ENCODE results near the gene SLC6A9. TPM values are rescaled to one million over a fixed set of nuclear protein-coding genes. Genes with fewer than 3 reads are reported as not detected.
A peak's percentile ranks its signal among the peaks of the same experiment; 100 is the strongest.

Gene SLC6A9
- total and polyA plus RNA-seq, 4 donors: 0.57 to 47.7 (median 3.6) TPM

- H3K4me1 ChIP-seq (ENCODE audit: control insufficient read depth in 4 of 4, insufficient read depth in 4 of 4, low read length in 3 of 4): peaks cover 2 to 14% (median 11%) of the 10 kb centered on the region in 4 donors
- TF ChIP-seq HNF4G (IDR thresholded peaks at IDR 0.05) (no peak), MAX (IDR thresholded peaks at IDR 0.05) (peak; percentile 42), ZBTB33 (IDR thresholded peaks at IDR 0.05) (peak; percentile 43), GABPA (IDR thresholded peaks at IDR 0.05 in 1 of 2, conservative IDR thresholded peaks at IDR 0.05 in 1 of 2) (no peak), HNF4A (conservative IDR thresholded peaks at IDR 0.05) (peak; percentile 79 to 84), CTCF (IDR thresholded peaks at IDR 0.05; ENCODE audit: low read depth, low read length, missing input control) (no peak), ATF3 (IDR thresholded peaks at IDR 0.05) (no peak), REST (IDR thresholded peaks at IDR 0.05) (peak; percentile 30), SP1 (IDR thresholded peaks at IDR 0.05) (peak; percentile 71), FOXA2 (IDR thresholded peaks at IDR 0.05) (no peak), RXRA (IDR thresholded peaks at IDR 0.05) (peak; percentile 90 to 95), YY1 (IDR thresholded peaks at IDR 0.05) (peak; percentile 19), JUND (IDR thresholded peaks at IDR 0.05) (peak; percentile 56 to 61), TAF1 (conservative IDR thresholded peaks at IDR 0.05) (no peak), EGR1 (IDR thresholded peaks at IDR 0.05; ENCODE audit: low read depth in 2 of 2) (no peak), FOXA1 (IDR thresholded peaks at IDR 0.05) (no peak), RAD21 (IDR thresholded peaks at IDR 0.05) (peak in 1 of 2 donors; percentile 26), NR2F2 (IDR thresholded peaks at IDR 0.05) (peak; percentile 29)
- no peak for DNase-seq (ENCODE audit: low spot score)
- H3K4me3 ChIP-seq (ENCODE audit: low read depth in 1 of 3, low read length in 3 of 3): no peak overlapping the region
- peak overlapping the region; percentile 41 to 47 for H3K27ac ChIP-seq (ENCODE audit: low read depth in 1 of 2, low read length in 2 of 2)
- no peak overlapping the region for H3K9ac ChIP-seq (ENCODE audit: low read depth in 1 of 2, low read length in 2 of 2)
- WGBS: 38% methylated on average over 4 of the region's 4 CpGs
- H3K9me3 ChIP-seq (ENCODE audit: control insufficient read depth in 4 of 4, low read length in 3 of 4): no peaks in the 10 kb centered on the region
- no peaks in the 10 kb centered on the region for H3K36me3 ChIP-seq (ENCODE audit: control insufficient read depth in 4 of 4, insufficient read depth in 3 of 4, low read depth in 1 of 4, low read length in 3 of 4)
- no peaks in the 10 kb centered on the region for H3K27me3 ChIP-seq (ENCODE audit: control insufficient read depth in 4 of 4, insufficient read depth in 4 of 4, low read length in 3 of 4)
These were observed 29.6 kb upstream of the SLC6A9 start for GRCh38 chr1:44060830-44061267.

All from liver (tissue), 9 donors.